B cell (primary cell): ENCODE results near the gene PI4KA. TPM values are rescaled to one million over a fixed set of nuclear protein-coding genes. Genes with fewer than 3 reads are reported as not detected.
A peak's percentile ranks its signal among the peaks of the same experiment; 100 is the strongest.
"Not testable (repeated sequence)": the region's sequence is repeated elsewhere in the genome, so short reads cannot be mapped to it uniquely, and the experiment has no call there.

Experiments
- ATAC-seq: fragments of 200-7000 bp; cut with Tn5 transposase; one replicate; pipeline ENCODE4 v1.10.0; 2021; ENCODE audit warnings: low read depth, mild to moderate bottlenecking, moderate number of reproducible peaks, moderate library complexity
- CTCF ChIA-PET: fragments of 350-600 bp; sonication (Branson Sonifier 250); formaldehyde crosslinking; loops from one replicate; lab custom pipeline; 2021; ENCODE audit warnings: antibody characterized with exemption, inconsistent platforms; lab: Charles Lee
- POLR2A ChIA-PET: fragments of 350-600 bp; sonication (Branson Sonifier 250); formaldehyde crosslinking; loops from one replicate; lab custom pipeline; 2021; ENCODE audit warnings: antibody characterized with exemption; lab: Charles Lee
- DNase-seq: peaks from one replicate; pipeline ENCODE4 v3.0.0; 2013
- H2AFZ ChIP-seq: 2 replicates; pipeline ENCODE4 v1.6.1; 2012; ENCODE audit warnings: mild to moderate bottlenecking, low read depth, low read length; ENCODE audit not compliant: insufficient read depth, poor library complexity, severe bottlenecking
- H3K27ac ChIP-seq, 2 donors: 1 replicate in 1 of 2; 2 replicates in 1 of 2; pipeline ENCODE4 v1.5.1; 2012 to 2013; ENCODE audit warnings: low read length in 2 of 2, mild to moderate bottlenecking in 2 of 2, moderate library complexity in 1 of 2
- H3K27me3 ChIP-seq, 4 experiments: fragments of 200-600 bp in 1 of 4; sonication (generic) in 1 of 4; replicated peaks in 1 of 4; 1 replicate in 2 of 4; 2 replicates in 2 of 4; pipeline versions ENCODE4 v1.6.1 to v1.7.0; 2013 to 2016; ENCODE audit warnings: low read length in 3 of 4, mild to moderate bottlenecking in 2 of 4, mixed read lengths in 1 of 4, moderate library complexity in 1 of 4; ENCODE audit not compliant: insufficient read depth in 4 of 4, control insufficient read depth in 3 of 4; ENCODE audit errors: control extremely low read depth in 1 of 4
- H3K36me3 ChIP-seq, 2 experiments: replicated peaks in 1 of 2; 1 replicate in 1 of 2; 2 replicates in 1 of 2; pipeline versions ENCODE4 v1.6.1 to v1.7.1; 2013; ENCODE audit warnings: low read length in 1 of 2; ENCODE audit not compliant: insufficient read depth in 2 of 2, control insufficient read depth in 1 of 2; ENCODE audit errors: control extremely low read depth in 1 of 2, extremely low read depth in 1 of 2
- H3K4me1 ChIP-seq, 2 donors: fragments of 200-600 bp in 1 of 2; sonication (generic) in 1 of 2; 1 replicate in 1 of 2; 2 replicates in 1 of 2; pipeline versions ENCODE4 v1.5.1 to v1.6.1; 2013 to 2017; ENCODE audit warnings: low read length in 2 of 2; ENCODE audit not compliant: control insufficient read depth in 2 of 2, insufficient read depth in 2 of 2
- H3K4me2 ChIP-seq: replicated peaks from 2 replicates; pipeline ENCODE3; 2012; ENCODE audit warnings: mild to moderate bottlenecking, low read depth, low read length; ENCODE audit not compliant: poor library complexity, severe bottlenecking
- H3K4me3 ChIP-seq, 5 experiments: fragments of 200-600 bp in 1 of 5; sonication (generic) in 1 of 5; 1 replicate in 3 of 5; 2 replicates in 2 of 5; pipeline versions ENCODE4 v1.5.1 to v1.7.0; 2011 to 2016; ENCODE audit warnings: low read length in 4 of 5, mild to moderate bottlenecking in 4 of 5, low read depth in 2 of 5, control low read depth in 1 of 5, moderate library complexity in 1 of 5; ENCODE audit not compliant: insufficient read depth in 1 of 5; ENCODE audit errors: control extremely low read depth in 1 of 5, extremely low read depth in 1 of 5
- H3K79me2 ChIP-seq: fragments of 200-600 bp; sonication (generic); one replicate; pipeline ENCODE4 v1.6.0; 2016; ENCODE audit warnings: low read length; ENCODE audit not compliant: control insufficient read depth, insufficient read depth
- H3K9ac ChIP-seq: fragments of 200-600 bp; sonication (generic); 2 replicates; pipeline ENCODE4 v1.6.1; 2017; ENCODE audit warnings: mild to moderate bottlenecking, low read length, moderate library complexity
- H3K9me3 ChIP-seq, 3 donors: one replicate each; pipeline versions ENCODE4 v1.6.1 to v1.7.1; 2013; ENCODE audit warnings: low read length in 2 of 3; ENCODE audit not compliant: control insufficient read depth in 2 of 3, insufficient read depth in 1 of 3; ENCODE audit errors: control extremely low read depth in 1 of 3
- H4K20me1 ChIP-seq: 2 replicates; pipeline ENCODE4 v1.6.0; 2012; ENCODE audit warnings: mild to moderate bottlenecking, low read length; ENCODE audit not compliant: insufficient read depth, control insufficient read depth, poor library complexity, severe bottlenecking
- H3K27ac Mint-ChIP-seq: one replicate; pipeline ENCODE4 v1.8.0; 2021; ENCODE audit warnings: mixed read lengths
- H3K27me3 Mint-ChIP-seq: one replicate; pipeline ENCODE4 v1.8.0; 2021; ENCODE audit warnings: mixed read lengths
- H3K4me1 Mint-ChIP-seq: one replicate; pipeline ENCODE4 v1.8.0; 2021; ENCODE audit warnings: mixed read lengths
- H3K4me3 Mint-ChIP-seq: one replicate; pipeline ENCODE4 v1.8.0; 2021; ENCODE audit warnings: mixed read lengths
- H3K9me3 Mint-ChIP-seq: one replicate; pipeline ENCODE4 v1.8.0; 2022; ENCODE audit warnings: mixed read lengths; ENCODE audit not compliant: insufficient read depth
- WGBS: methylation state at CpG from one replicate; pipeline ENCODE4 v1.1.5; 2013; ENCODE audit warnings: missing lambda C conversion rate; ENCODE audit not compliant: insufficient coverage; 5-methylcytosine and 5-hydroxymethylcytosine counted together
- intact Hi-C: fragments of 100-400 bp; cut with micrococcal nuclease; formaldehyde crosslinking; loops from one replicate; pipeline ENCODE4 v1.10.0; 2022
- polyA plus RNA-seq: library from polyadenylated mRNA; depleted of rRNA; stranded (reverse); fragments of >200 nt; gene quantifications from 2 replicates; pipeline ENCODE4 v1.2.3, GENCODE V29; 2012
- total RNA-seq, 2 donors: library from RNA; stranded (reverse); fragments of 120-200 nt in 1 of 2; gene quantifications; 1 replicate in 1 of 2; 2 replicates in 1 of 2; pipeline versions ENCODE4 v1.2.3 to v1.2.4, GENCODE V29; 2013 to 2022

Gene PI4KA
- total and polyA plus RNA-seq, 2 donors (not counting 1 experiment from before 2014, with no cell fraction given), result 85.9 to 156 TPM

DNA sequence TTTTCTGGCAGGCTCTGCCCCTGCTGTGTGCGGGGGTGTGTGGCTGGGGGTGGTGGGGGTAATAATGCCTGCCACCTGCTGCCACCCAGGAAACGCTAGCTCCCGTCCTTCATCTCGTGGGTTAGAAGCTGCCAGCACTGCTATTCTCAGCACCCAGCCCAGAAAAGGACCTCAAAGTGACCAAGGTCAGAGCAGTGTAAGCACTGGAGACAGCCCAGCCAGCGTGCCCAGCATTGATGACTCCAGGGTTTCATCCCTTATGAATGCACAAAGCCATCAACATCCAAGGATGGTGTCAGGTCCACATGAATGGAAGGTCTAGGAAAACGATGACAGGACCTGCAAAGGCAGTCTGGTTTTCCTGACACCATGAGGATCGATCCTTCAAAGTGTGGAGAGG lies 140.6 kb downstream of the PI4KA start:
- H3K4me2 ChIP-seq, POLR2A ChIA-PET, ATAC-seq, H3K9me3 Mint-ChIP-seq, H3K4me3 ChIP-seq, H3K36me3 ChIP-seq, DNase-seq, H2AFZ ChIP-seq, H3K27me3 ChIP-seq, H4K20me1 ChIP-seq, H3K9ac ChIP-seq, CTCF ChIA-PET, intact Hi-C loops, H3K27me3 Mint-ChIP-seq, H3K4me3 Mint-ChIP-seq, H3K9me3 ChIP-seq, H3K79me2 ChIP-seq: not testable (repeated sequence)
- H3K27ac ChIP-seq, result peak overlapping the region in 1 of 2 donors; percentile 55
- whole genome bisulfite sequencing, result 59% methylated on average over 6 of the region's 7 CpGs
- peaks cover 29% of the 10 kb centered on the region for H3K4me1 Mint-ChIP-seq
- peaks cover 14 to 37% of the 10 kb centered on the region in 2 donors for H3K4me1 ChIP-seq
- peak overlapping the region; percentile 56 for H3K27ac Mint-ChIP-seq

DNA sequence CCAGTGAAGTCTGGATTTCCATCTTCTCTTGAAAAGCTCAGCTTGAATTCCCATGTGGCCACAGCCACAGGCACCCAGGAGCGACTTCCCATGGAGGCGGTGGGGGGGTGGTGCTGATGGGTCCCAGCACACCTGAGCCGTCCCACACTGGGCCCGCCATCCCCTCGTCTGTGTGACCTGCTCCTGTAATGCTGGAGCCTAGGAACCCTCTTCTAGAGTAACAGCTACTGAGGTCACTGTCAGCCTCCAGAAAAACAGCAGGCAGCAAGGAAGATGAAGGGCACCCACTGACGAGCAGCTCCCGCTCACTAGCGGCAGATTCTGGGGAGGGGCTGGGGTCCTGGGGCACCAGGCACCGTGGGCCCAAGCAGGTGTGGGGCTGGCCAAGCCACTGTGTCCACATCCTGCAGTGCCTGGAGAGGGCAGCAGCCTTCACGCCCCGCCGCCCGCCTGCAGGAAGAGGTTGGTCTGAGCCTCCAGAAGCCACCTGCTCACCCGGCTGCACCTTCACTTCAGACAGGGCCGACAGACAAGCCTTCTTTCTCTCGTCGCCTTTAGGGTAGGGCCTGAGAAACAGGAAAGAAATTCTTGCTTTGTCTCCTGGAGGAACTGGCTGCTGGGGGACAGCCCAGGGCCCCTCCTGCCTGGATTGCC lies 141.3 kb downstream of the PI4KA start:
- peak overlapping the region; percentile 19 for H3K4me3 Mint-ChIP-seq
- H3K79me2 ChIP-seq, H3K9me3 ChIP-seq, H3K27me3 Mint-ChIP-seq, CTCF ChIA-PET, H3K36me3 ChIP-seq, DNase-seq, H3K27ac ChIP-seq, intact Hi-C loops, H3K9ac ChIP-seq, H3K27me3 ChIP-seq, H3K9me3 Mint-ChIP-seq, H3K4me2 ChIP-seq, H4K20me1 ChIP-seq, H3K4me3 ChIP-seq, H2AFZ ChIP-seq, POLR2A ChIA-PET: not testable (repeated sequence)
- H3K27ac Mint-ChIP-seq, result peak overlapping the region; percentile 53
- 69% methylated on average over 6 of the region's 17 CpGs for WGBS
- peaks cover 28% of the 10 kb centered on the region for H3K4me1 Mint-ChIP-seq
- H3K4me1 ChIP-seq, result peaks cover 14 to 37% of the 10 kb centered on the region in 2 donors
- peak; percentile 74 for ATAC-seq

DNA sequence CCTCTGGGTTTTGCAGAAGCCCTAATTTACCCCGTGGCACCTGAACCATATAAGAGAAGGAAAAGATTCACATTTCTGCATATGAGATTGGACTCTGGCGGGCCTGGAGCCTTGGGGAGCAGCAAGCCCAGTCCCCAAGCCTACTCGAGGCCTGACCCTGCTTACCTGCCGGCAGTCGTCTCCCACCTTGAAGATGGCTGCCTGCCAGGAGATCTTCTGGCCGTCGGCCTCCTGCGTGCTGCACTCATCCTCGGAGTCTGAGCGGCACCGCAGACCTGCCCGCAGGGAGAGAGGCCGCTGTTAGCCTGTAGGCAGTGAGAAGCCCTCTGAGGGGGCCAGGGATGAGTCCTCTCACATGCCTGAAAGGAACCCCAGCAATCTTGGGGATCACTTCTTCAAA lies 145.5 kb downstream of the PI4KA start:
- POLR2A ChIA-PET, H3K4me3 Mint-ChIP-seq, CTCF ChIA-PET, H4K20me1 ChIP-seq, H2AFZ ChIP-seq, H3K9me3 ChIP-seq, H3K27ac ChIP-seq, H3K9ac ChIP-seq, H3K27me3 ChIP-seq, DNase-seq, H3K36me3 ChIP-seq, H3K27ac Mint-ChIP-seq, H3K4me3 ChIP-seq, ATAC-seq, H3K4me1 ChIP-seq, H3K4me2 ChIP-seq, H3K9me3 Mint-ChIP-seq, H3K27me3 Mint-ChIP-seq, intact Hi-C loops, H3K79me2 ChIP-seq: not testable (repeated sequence)
- H3K4me1 Mint-ChIP-seq, result peaks cover 12% of the 10 kb centered on the region
- 97% methylated on average over 7 of the region's 13 CpGs for WGBS

DNA sequence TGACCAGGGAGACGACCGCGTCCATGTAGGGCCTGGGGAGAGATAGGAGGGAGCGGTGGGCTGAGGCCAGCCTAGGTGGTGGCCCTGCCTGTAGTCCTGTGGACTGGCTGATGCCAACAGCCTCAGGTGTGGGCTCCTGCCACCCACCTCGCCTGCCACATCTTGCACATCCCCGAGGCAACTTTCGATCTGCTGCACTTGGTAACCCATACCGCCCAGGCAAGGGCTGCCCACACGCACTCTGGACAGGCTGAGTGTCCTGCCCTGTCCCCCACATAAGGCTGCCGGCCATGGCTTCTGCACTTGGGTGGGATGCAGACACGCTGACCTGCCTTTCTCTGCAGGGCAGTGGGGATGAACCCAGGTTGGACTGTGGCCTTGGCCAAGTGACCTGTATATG lies 148.6 kb downstream of the PI4KA start:
- POLR2A ChIA-PET, H3K27ac Mint-ChIP-seq, H3K79me2 ChIP-seq, H3K4me3 Mint-ChIP-seq, H3K27me3 ChIP-seq, CTCF ChIA-PET, H3K9me3 Mint-ChIP-seq, H3K27me3 Mint-ChIP-seq, H4K20me1 ChIP-seq, H3K36me3 ChIP-seq, H3K4me1 ChIP-seq, H3K9ac ChIP-seq, ATAC-seq, H3K27ac ChIP-seq, intact Hi-C loops, H2AFZ ChIP-seq, H3K4me2 ChIP-seq, H3K4me3 ChIP-seq, H3K9me3 ChIP-seq, DNase-seq, H3K4me1 Mint-ChIP-seq: not testable (repeated sequence)
- 97% methylated on average over 9 of the region's 11 CpGs for WGBS
